K562 (cell line): ENCODE results near the gene RAB5A. TPM values are rescaled to one million over a fixed set of nuclear protein-coding genes. Genes with fewer than 3 reads are reported as not detected.

Experiments
- ARNT ChIP-seq, 2 experiments: fragments of 450-650 bp; IDR thresholded peaks; 2 replicates each; pipeline ENCODE4 v1.6.1; 2016; ENCODE audit warnings: mild to moderate bottlenecking in 1 of 2
- CBFA2T3 ChIP-seq: fragments of 450-650 bp; IDR thresholded peaks from 2 replicates; pipeline ENCODE4 v1.6.1; 2017
- CHD2 ChIP-seq: IDR thresholded peaks from 2 replicates; pipeline ENCODE4 v1.6.1; 2011; ENCODE audit warnings: low read depth, low read length
- CREM ChIP-seq: IDR thresholded peaks from 2 replicates; pipeline ENCODE4 v1.6.1; 2014; ENCODE audit warnings: antibody characterized with exemption, low read depth
- HDAC3 ChIP-seq: fragments of 450-650 bp; IDR thresholded peaks from 2 replicates; pipeline ENCODE4 v1.6.1; 2018; ENCODE audit warnings: borderline replicate concordance, mild to moderate bottlenecking, moderate library complexity; ENCODE audit not compliant: partially characterized antibody
- HEY1 ChIP-seq: fragments of 250-450 bp; sonication (Bioruptor Pico); IDR thresholded peaks from 2 replicates; pipeline ENCODE4 v1.5.0; 2020; ENCODE audit warnings: mild to moderate bottlenecking, moderate library complexity, borderline replicate concordance
- KLF16 ChIP-seq: IDR thresholded peaks from 2 replicates; pipeline ENCODE4 v1.6.1; 2016; ENCODE audit warnings: antibody characterized with exemption
- NONO ChIP-seq, 2 experiments: fragments of 200-400 bp in 1 of 2; fragments of 450-650 bp in 1 of 2; formaldehyde crosslinking in 1 of 2; IDR thresholded peaks; 2 replicates each; pipeline ENCODE4 v1.6.1; 2017; ENCODE audit warnings: low read depth in 2 of 2, mild to moderate bottlenecking in 2 of 2, moderate library complexity in 2 of 2, low read length in 1 of 2
- POLR2B ChIP-seq: fragments of 450-650 bp; IDR thresholded peaks from 2 replicates; pipeline ENCODE4 v1.6.1; 2018; ENCODE audit warnings: low read depth; ENCODE audit not compliant: partially characterized antibody
- RBBP5 ChIP-seq: fragments of 200-600 bp; sonication (generic); IDR thresholded peaks from 2 replicates; pipeline ENCODE4 v1.6.1; 2012; ENCODE audit warnings: borderline replicate concordance, mild to moderate bottlenecking, low read length, control low read depth, inconsistent platforms; ENCODE audit not compliant: insufficient read depth, poor library complexity, severe bottlenecking
- RBM39 ChIP-seq: fragments of 200-400 bp; formaldehyde crosslinking; optimal IDR thresholded peaks from 2 replicates; pipeline ENCODE3; 2018; ENCODE audit warnings: low read depth, low read length
- ZNF311 ChIP-seq: fragments of 250-450 bp; sonication (Bioruptor Pico); IDR thresholded peaks from 2 replicates; pipeline ENCODE4 v1.4.0; 2020; ENCODE audit warnings: mild to moderate bottlenecking, moderate library complexity
- polyA plus RNA-seq, 8 experiments: library from polyadenylated mRNA; depleted of rRNA in 4 of 8; stranded (reverse) in 5 of 8; unstranded in 3 of 8; fragments of >200 nt; fragmentation: Nextera tagmentation in 2 of 8; fragmentation: Illumina TruSeq in 1 of 8; extraction: Ambion mirVana in 2 of 8; extraction: Trizol in 1 of 8; gene quantifications; 2 replicates each; pipeline versions ENCODE4 v1.2.1 to v1.2.3, GENCODE V29; 2011 to 2014; ENCODE audit warnings: inconsistent platforms in 1 of 8, missing spikeins in 1 of 8
- total RNA-seq, 7 experiments: library from RNA; depleted of rRNA in 6 of 7; stranded (reverse); fragments of >200 nt in 6 of 7; fragmentation: Illumina TruSeq in 2 of 7; extraction: Trizol in 2 of 7; gene quantifications; 2 replicates each; pipeline versions ENCODE4 v1.2.1 to v1.2.3, GENCODE V29; 2011 to 2021; ENCODE audit warnings: low replicate concordance in 1 of 7
- TF ChIP-seq, protein P1 (sequence below): sonication (generic); formaldehyde crosslinking; IDR thresholded peaks from 2 replicates; pipeline ENCODE4 v1.8.0; 2022; ENCODE audit warnings: mild to moderate bottlenecking, missing genetic modification reagents, borderline replicate concordance
- TF ChIP-seq, protein P2 (sequence below): fragments of 450-650 bp; IDR thresholded peaks from 2 replicates; pipeline ENCODE4 v1.7.1; 2018; ENCODE audit warnings: mild to moderate bottlenecking, low read depth; ENCODE audit not compliant: partially characterized antibody
- TF ChIP-seq, protein P3 (sequence below), 2 experiments: IDR thresholded peaks in 1 of 2; conservative IDR thresholded peaks in 1 of 2; 2 replicates each; pipeline ENCODE4 v1.6.1; 2016; ENCODE audit warnings: low read depth in 2 of 2, mild to moderate bottlenecking in 1 of 2, missing compliant biosample characterization in 1 of 2, missing genetic modification characterization in 1 of 2, moderate library complexity in 1 of 2
- TF ChIP-seq, protein P4 (sequence below): sonication (generic); formaldehyde crosslinking; IDR thresholded peaks from 2 replicates; pipeline ENCODE4 v1.8.0; 2022; ENCODE audit warnings: mild to moderate bottlenecking, missing genetic modification reagents

The RAB5A gene
- total and polyA plus RNA-seq, 9 of the 15 experiments (the other 6 are each of a cell fraction or from before 2014, with no cell fraction given) = 28.3 to 64.2 (median 49.0) TPM

DNA sequence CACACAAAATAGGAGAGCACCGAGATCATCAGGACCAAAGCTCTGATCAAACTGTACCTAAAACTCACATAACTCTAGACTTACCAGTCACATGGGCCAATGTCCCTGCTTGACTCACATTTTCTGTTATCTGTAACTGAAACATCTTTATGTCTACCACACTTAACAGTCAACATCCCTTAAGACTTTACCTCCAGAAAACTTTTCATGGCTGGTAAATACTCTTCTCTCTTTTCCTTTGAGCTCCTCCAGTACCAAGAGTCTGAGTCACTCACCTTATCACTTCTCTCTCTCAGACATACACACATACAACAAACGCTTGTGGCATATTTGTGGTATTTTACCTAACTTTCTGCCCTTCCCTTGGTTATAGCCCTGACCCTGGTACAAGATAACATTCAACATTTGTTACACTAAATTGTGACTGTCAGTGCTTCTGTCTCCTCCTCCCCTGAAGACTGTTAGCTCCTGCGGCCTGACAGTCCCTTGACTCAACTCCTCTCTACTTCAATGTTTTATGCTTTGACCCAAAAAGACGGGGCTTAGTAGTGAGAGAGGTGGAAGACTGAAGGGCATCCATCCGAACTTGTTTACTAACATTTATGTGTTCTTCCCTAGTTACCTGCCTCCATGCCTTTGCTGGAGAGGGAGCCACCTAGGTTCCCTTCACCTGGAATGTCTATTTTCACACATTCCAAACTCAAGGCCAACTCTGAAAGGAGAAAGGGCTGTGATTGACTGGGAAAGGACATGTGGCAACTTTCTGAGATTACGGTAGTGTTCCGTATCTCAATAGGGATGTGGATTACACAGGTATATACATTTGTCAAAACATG, 9.2 kb upstream of the RAB5A start (continued):
- TF ChIP-seq, protein P1, sequence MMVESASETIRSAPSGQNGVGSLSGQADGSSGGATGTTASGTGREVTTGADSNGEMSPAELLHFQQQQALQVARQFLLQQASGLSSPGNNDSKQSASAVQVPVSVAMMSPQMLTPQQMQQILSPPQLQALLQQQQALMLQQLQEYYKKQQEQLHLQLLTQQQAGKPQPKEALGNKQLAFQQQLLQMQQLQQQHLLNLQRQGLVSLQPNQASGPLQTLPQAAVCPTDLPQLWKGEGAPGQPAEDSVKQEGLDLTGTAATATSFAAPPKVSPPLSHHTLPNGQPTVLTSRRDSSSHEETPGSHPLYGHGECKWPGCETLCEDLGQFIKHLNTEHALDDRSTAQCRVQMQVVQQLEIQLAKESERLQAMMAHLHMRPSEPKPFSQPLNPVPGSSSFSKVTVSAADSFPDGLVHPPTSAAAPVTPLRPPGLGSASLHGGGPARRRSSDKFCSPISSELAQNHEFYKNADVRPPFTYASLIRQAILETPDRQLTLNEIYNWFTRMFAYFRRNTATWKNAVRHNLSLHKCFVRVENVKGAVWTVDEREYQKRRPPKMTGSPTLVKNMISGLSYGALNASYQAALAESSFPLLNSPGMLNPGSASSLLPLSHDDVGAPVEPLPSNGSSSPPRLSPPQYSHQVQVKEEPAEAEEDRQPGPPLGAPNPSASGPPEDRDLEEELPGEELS (CRISPR knock-in tag) = peak; percentile 44; the same call in 1 of the 2 replicates
- TF ChIP-seq ARNT (IDR thresholded peaks at IDR 0.05) = no peak; a peak in 2 of 4 replicates
- TF ChIP-seq RBM39 = no peak
- no peak for TF ChIP-seq RBBP5
- peak; percentile 39; the same call in 1 of the 2 replicates for TF ChIP-seq CREM
- peak; percentile 29; the same call in 1 of the 2 replicates for TF ChIP-seq KLF16
- TF ChIP-seq, protein P2, sequence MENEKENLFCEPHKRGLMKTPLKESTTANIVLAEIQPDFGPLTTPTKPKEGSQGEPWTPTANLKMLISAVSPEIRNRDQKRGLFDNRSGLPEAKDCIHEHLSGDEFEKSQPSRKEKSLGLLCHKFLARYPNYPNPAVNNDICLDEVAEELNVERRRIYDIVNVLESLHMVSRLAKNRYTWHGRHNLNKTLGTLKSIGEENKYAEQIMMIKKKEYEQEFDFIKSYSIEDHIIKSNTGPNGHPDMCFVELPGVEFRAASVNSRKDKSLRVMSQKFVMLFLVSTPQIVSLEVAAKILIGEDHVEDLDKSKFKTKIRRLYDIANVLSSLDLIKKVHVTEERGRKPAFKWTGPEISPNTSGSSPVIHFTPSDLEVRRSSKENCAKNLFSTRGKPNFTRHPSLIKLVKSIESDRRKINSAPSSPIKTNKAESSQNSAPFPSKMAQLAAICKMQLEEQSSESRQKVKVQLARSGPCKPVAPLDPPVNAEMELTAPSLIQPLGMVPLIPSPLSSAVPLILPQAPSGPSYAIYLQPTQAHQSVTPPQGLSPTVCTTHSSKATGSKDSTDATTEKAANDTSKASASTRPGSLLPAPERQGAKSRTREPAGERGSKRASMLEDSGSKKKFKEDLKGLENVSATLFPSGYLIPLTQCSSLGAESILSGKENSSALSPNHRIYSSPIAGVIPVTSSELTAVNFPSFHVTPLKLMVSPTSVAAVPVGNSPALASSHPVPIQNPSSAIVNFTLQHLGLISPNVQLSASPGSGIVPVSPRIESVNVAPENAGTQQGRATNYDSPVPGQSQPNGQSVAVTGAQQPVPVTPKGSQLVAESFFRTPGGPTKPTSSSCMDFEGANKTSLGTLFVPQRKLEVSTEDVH = no peak
- TF ChIP-seq HEY1 (CRISPR knock-in tag) = peak; percentile 73; the same call in 1 of the 2 replicates
- TF ChIP-seq CBFA2T3 = peak; percentile 91
- TF ChIP-seq, protein P3, sequence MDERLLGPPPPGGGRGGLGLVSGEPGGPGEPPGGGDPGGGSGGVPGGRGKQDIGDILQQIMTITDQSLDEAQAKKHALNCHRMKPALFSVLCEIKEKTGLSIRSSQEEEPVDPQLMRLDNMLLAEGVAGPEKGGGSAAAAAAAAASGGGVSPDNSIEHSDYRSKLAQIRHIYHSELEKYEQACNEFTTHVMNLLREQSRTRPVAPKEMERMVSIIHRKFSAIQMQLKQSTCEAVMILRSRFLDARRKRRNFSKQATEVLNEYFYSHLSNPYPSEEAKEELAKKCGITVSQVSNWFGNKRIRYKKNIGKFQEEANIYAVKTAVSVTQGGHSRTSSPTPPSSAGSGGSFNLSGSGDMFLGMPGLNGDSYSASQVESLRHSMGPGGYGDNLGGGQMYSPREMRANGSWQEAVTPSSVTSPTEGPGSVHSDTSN (CRISPR knock-in tag; IDR thresholded peaks at IDR 0.05; ENCODE audit: low read depth) = no peak
- TF ChIP-seq, protein P3 (tag; conservative IDR thresholded peaks at IDR 0.05; ENCODE audit: low read depth) = peak; percentile 74
- no peak for TF ChIP-seq CHD2
- TF ChIP-seq HDAC3 = no peak
- TF ChIP-seq, protein P4, sequence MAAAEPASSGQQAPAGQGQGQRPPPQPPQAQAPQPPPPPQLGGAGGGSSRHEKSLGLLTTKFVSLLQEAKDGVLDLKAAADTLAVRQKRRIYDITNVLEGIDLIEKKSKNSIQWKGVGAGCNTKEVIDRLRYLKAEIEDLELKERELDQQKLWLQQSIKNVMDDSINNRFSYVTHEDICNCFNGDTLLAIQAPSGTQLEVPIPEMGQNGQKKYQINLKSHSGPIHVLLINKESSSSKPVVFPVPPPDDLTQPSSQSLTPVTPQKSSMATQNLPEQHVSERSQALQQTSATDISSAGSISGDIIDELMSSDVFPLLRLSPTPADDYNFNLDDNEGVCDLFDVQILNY (CRISPR knock-in tag) = no peak
- TF ChIP-seq NONO (IDR thresholded peaks at IDR 0.05; ENCODE audit: low read depth in 2 of 2, low read length in 1 of 2) = no peak; a peak in 1 of 4 replicates
- TF ChIP-seq POLR2B = no peak
- peak; percentile 27; the same call in 1 of the 2 replicates for TF ChIP-seq ZNF311 (CRISPR knock-in tag)
